Transverse colon (tissue), 4 donors: Measurements from ENCODE around the gene SPIRE2. TPM values are rescaled to one million over a fixed set of nuclear protein-coding genes. Genes with fewer than 3 reads are reported as not detected.

Experiments used
- DNase-seq: peaks from one replicate; pipeline ENCODE4 v3.0.0-alpha.2; 2019
- H3K27ac ChIP-seq, 4 donors: fragments of 200-600 bp; sonication (generic); 2 replicates each; pipeline ENCODE4 v1.5.1; 2016 to 2018; ENCODE audit warnings: inconsistent platforms in 4 of 4
- H3K27me3 ChIP-seq: fragments of 200-600 bp; sonication (generic); 2 replicates; pipeline ENCODE4 v1.5.1; 2017; ENCODE audit warnings: inconsistent platforms
- H3K36me3 ChIP-seq, 4 donors: fragments of 200-600 bp; sonication (generic); 2 replicates each; pipeline ENCODE4 v1.5.1; 2017 to 2019; ENCODE audit warnings: inconsistent platforms in 4 of 4
- H3K4me1 ChIP-seq, 4 donors: fragments of 200-600 bp; sonication (generic); 2 replicates each; pipeline ENCODE4 v1.5.1; 2017 to 2020; ENCODE audit warnings: inconsistent platforms in 4 of 4
- H3K4me3 ChIP-seq, 4 donors: fragments of 200-600 bp; sonication (generic); 1 replicate in 1 of 4; 2 replicates in 3 of 4; pipeline versions ENCODE4 v1.5.1 to v1.6.1; 2017 to 2019; ENCODE audit warnings: inconsistent platforms in 4 of 4
- H3K9me3 ChIP-seq, 2 donors: fragments of 200-600 bp; sonication (generic); 2 replicates each; pipeline ENCODE4 v1.5.1; 2017 to 2019; ENCODE audit warnings: inconsistent platforms in 2 of 2
- CTCF ChIP-seq, 5 experiments: fragments of 200-600 bp in 3 of 5; fragments of 450-650 bp in 2 of 5; sonication (generic) in 3 of 5; IDR thresholded peaks; 1 replicate in 2 of 5; 2 replicates in 3 of 5; pipeline ENCODE4 v1.5.1; 2016 to 2017; ENCODE audit warnings: antibody characterized with exemption in 5 of 5, inconsistent platforms in 3 of 5, mild to moderate bottlenecking in 2 of 5, moderate library complexity in 1 of 5
- EP300 ChIP-seq: sonication (generic); formaldehyde crosslinking; IDR thresholded peaks from one replicate; pipeline ENCODE4 v1.6.1; 2017; ENCODE audit warnings: antibody characterized with exemption, low read depth
- POLR2A ChIP-seq: fragments of 450-650 bp; IDR thresholded peaks from one replicate; pipeline ENCODE4 v1.6.1; 2016; ENCODE audit warnings: antibody characterized with exemption, mild to moderate bottlenecking, moderate library complexity
- POLR2AphosphoS5 ChIP-seq, 3 donors: sonication (generic); formaldehyde crosslinking; IDR thresholded peaks; one replicate each; pipeline ENCODE4 v1.6.1; 2016; ENCODE audit warnings: antibody characterized with exemption in 3 of 3
- WGBS, 2 donors: methylation state at CpG; one replicate each; pipeline ENCODE4 v1.1.5; 2018; ENCODE audit warnings: low coverage in 1 of 2; 5-methylcytosine and 5-hydroxymethylcytosine counted together
- in situ Hi-C, 4 donors: fragments of 200-750 bp; cut with MboI; loops; one replicate each; pipeline versions ENCODE4 v1.15.0 to v1.15.1; 2017; ENCODE audit warnings: low sequenced_read_pairs in 3 of 4, low pct_ligation_motif_present in 1 of 4, low pct_unique_long_range_greater_than_20kb in 1 of 4
- intact Hi-C: fragments of 100-400 bp; cut with DNase I; formaldehyde crosslinking; loops from one replicate; pipeline ENCODE4 v1.15.1; 2023; ENCODE audit warnings: low total_unique reads
- total RNA-seq, 4 donors: library from RNA; depleted of rRNA; stranded (reverse); fragments of >200 nt; gene quantifications; one replicate each; pipeline ENCODE4 v1.1.0, GENCODE V29; 2016

Gene SPIRE2
- total RNA-seq, 4 donors from 2014 or later, result 79.6 to 190 (median 131) TPM

- H3K27me3 ChIP-seq, result no peaks in the 10 kb centered on the region
- H3K4me1 ChIP-seq, result peaks cover 5 to 29% (median 15%) of the 10 kb centered on the region in 4 donors
- no peak overlapping the region for H3K27ac ChIP-seq
- H3K4me3 ChIP-seq, result no peak overlapping the region
- no peaks in the 10 kb centered on the region for H3K36me3 ChIP-seq
- WGBS, 2 donors, result 64% methylated on average over 13 of the region's 13 CpGs; no CpG with 5 or more reads in 1 of the 2 donors
- intact Hi-C loops (no loop called here), in situ Hi-C loops (no loop called here)
- no peaks in the 10 kb centered on the region for H3K9me3 ChIP-seq
- DNase-seq, result peak; percentile 28
- TF ChIP-seq CTCF (IDR thresholded peaks at IDR 0.05) (no peak), POLR2A (no peak), POLR2AphosphoS5 (IDR thresholded peaks at IDR 0.05) (no peak), EP300 (no peak)
Observed at GRCh38 chr16:89845417-89845816, 17.1 kb downstream of the SPIRE2 start.

GRCh38 chr16:89847051-89847939, 19.0 kb downstream of the SPIRE2 start:
- in situ Hi-C loops (no loop called here), intact Hi-C loops (no loop called here)
- no peaks in the 10 kb centered on the region for H3K9me3 ChIP-seq
- peak; percentile 79 for DNase-seq
- TF ChIP-seq POLR2AphosphoS5 (IDR thresholded peaks at IDR 0.05), result peak in 2 of 3 donors; percentile 12 to 13
- TF ChIP-seq EP300, result no peak
- no peaks in the 10 kb centered on the region for H3K27me3 ChIP-seq
- WGBS, 2 donors, result 44 to 46% methylated on average over 6 to 26 of the region's 26 CpGs
- no peak overlapping the region for H3K4me3 ChIP-seq
- no peaks in the 10 kb centered on the region for H3K36me3 ChIP-seq
- peak overlapping the region; percentile 55 to 85 (median 74) for H3K27ac ChIP-seq
- H3K4me1 ChIP-seq, result peaks cover 5 to 25% (median 15%) of the 10 kb centered on the region in 4 donors

- Histone ChIP-seq H3K9me3 (no peaks in the 10 kb centered on the region), H3K36me3 (no peaks in the 10 kb centered on the region), H3K4me1 (peaks cover 5 to 26% (median 16%) of the 10 kb centered on the region in 4 donors), H3K27me3 (no peaks in the 10 kb centered on the region), H3K27ac (peak overlapping the region; percentile 55 to 85 (median 74)), H3K4me3 (no peak overlapping the region)
- TF ChIP-seq POLR2AphosphoS5 (IDR thresholded peaks at IDR 0.05) (no peak), CTCF (IDR thresholded peaks at IDR 0.05) (no peak), EP300 (no peak), POLR2A (peak; percentile 9)
- intact Hi-C loops, result no loop called here
- 37% methylated on average over 14 of the region's 14 CpGs; no CpG with 5 or more reads in 1 of the 2 donors for WGBS, 2 donors
- peak; percentile 49 for DNase-seq
- in situ Hi-C loops, result no loop called here
Observed at GRCh38 chr16:89847940-89848297, 19.6 kb downstream of the SPIRE2 start.

GRCh38 chr16:89848974-89849373, 20.7 kb downstream of the SPIRE2 start:
- intact Hi-C loops, result no loop called here
- Histone ChIP-seq H3K27ac (no peak overlapping the region), H3K4me3 (no peak overlapping the region), H3K27me3 (no peaks in the 10 kb centered on the region), H3K4me1 (peaks cover 5 to 34% (median 25%) of the 10 kb centered on the region in 4 donors), H3K36me3 (no peaks in the 10 kb centered on the region), H3K9me3 (no peaks in the 10 kb centered on the region)
- 87 to 93% methylated on average over 3 to 10 of the region's 11 CpGs for WGBS, 2 donors
- in situ Hi-C loops, result no loop called here
- DNase-seq, result no peak
- TF ChIP-seq POLR2A (no peak), EP300 (no peak), POLR2AphosphoS5 (IDR thresholded peaks at IDR 0.05) (no peak), CTCF (IDR thresholded peaks at IDR 0.05) (no peak)
